Activated CD4-positive, alpha-beta memory T cell treated with anti-CD3 and anti-CD28 coated beads for 36 hours (primary cell): ENCODE data around the gene DOCK3. TPM values are rescaled to one million over a fixed set of nuclear protein-coding genes. Genes with fewer than 3 reads are reported as not detected.
"Not testable (repeated sequence)": the region's sequence is repeated elsewhere in the genome, so short reads cannot be mapped to it uniquely, and the experiment has no call there.

Source experiments
- CTCF ChIA-PET: fragments of 350-600 bp; sonication (Branson Sonifier 250); formaldehyde crosslinking; loops from one replicate; lab custom pipeline; 2021; ENCODE audit warnings: antibody characterized with exemption, inconsistent platforms; lab: Charles Lee
- POLR2A ChIA-PET: fragments of 350-600 bp; sonication (Branson Sonifier 250); formaldehyde crosslinking; loops from one replicate; lab custom pipeline; 2021; ENCODE audit warnings: antibody characterized with exemption; lab: Charles Lee
- DNase-seq: peaks from one replicate; pipeline ENCODE4 v3.0.0-alpha.2; 2020
- H3K27ac Mint-ChIP-seq: one replicate; pipeline ENCODE4 v1.8.0; 2021; ENCODE audit warnings: mixed read lengths
- H3K27me3 Mint-ChIP-seq: one replicate; pipeline ENCODE4 v1.8.0; 2021; ENCODE audit warnings: mixed read lengths
- H3K36me3 Mint-ChIP-seq: one replicate; pipeline ENCODE4 v1.8.0; 2021; ENCODE audit warnings: mixed read lengths
- H3K4me1 Mint-ChIP-seq: one replicate; pipeline ENCODE4 v1.8.0; 2021; ENCODE audit warnings: low read depth, mixed read lengths
- H3K4me3 Mint-ChIP-seq: one replicate; pipeline ENCODE4 v1.8.0; 2021; ENCODE audit warnings: mild to moderate bottlenecking, mixed read lengths
- H3K9me3 Mint-ChIP-seq: one replicate; pipeline ENCODE4 v1.8.0; 2021; ENCODE audit warnings: mixed read lengths
- intact Hi-C: fragments of 100-400 bp; cut with micrococcal nuclease; formaldehyde crosslinking; loops from one replicate; pipeline ENCODE4 v1.15.1; 2023
- total RNA-seq, 2 experiments: library from RNA; stranded (reverse); gene quantifications; one replicate each; pipeline ENCODE4 v1.2.3, GENCODE V29; 2021

DOCK3 gene
- total RNA-seq, 2 experiments from 2014 or later, result 2.7 to 2.9 TPM

DNA sequence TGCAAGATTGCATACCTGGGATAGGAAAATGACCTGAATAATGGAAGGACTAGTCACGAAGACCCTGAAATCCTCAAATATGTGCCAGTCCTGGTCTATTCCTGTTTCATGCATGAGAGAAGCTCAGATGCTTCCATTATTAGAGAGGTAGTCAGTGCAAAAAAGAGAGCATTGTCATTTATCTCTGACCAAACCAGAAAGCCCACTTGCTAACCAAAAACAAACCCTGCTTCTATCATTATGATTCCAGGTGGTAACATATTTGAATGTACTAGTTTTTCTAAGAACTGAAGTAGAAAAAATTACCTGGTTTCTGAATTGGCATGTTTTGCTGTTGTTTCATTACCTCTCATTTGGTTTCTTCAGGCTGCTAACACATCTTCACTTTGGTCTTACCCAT, 549.6 kb downstream of the DOCK3 start:
- H3K27ac Mint-ChIP-seq, result no peak overlapping the region
- no peak overlapping the region for H3K4me3 Mint-ChIP-seq
- H3K27me3 Mint-ChIP-seq, result no peaks in the 10 kb centered on the region
- ChIA-PET POLR2A (no interaction called here), CTCF (no interaction called here)
- no peak for DNase-seq
- no peaks in the 10 kb centered on the region for H3K4me1 Mint-ChIP-seq
- intact Hi-C loops, result no loop called here
- no peaks in the 10 kb centered on the region for H3K9me3 Mint-ChIP-seq
- peaks cover 3% of the 10 kb centered on the region for H3K36me3 Mint-ChIP-seq

- no peak overlapping the region for H3K27ac Mint-ChIP-seq
- H3K27me3 Mint-ChIP-seq, result no peaks in the 10 kb centered on the region
- H3K4me1 Mint-ChIP-seq, result no peaks in the 10 kb centered on the region
- peaks cover 3% of the 10 kb centered on the region for H3K36me3 Mint-ChIP-seq
- ChIA-PET CTCF (no interaction called here), POLR2A (no interaction called here)
- DNase-seq, result no peak
- no peak overlapping the region for H3K4me3 Mint-ChIP-seq
- intact Hi-C loops, result no loop called here
- H3K9me3 Mint-ChIP-seq, result no peaks in the 10 kb centered on the region
These were observed 550.1 kb downstream of the DOCK3 start for GRCh38 chr3:51224843-51225242.

- no peaks in the 10 kb centered on the region for H3K9me3 Mint-ChIP-seq
- peaks cover 3% of the 10 kb centered on the region for H3K36me3 Mint-ChIP-seq
- intact Hi-C loops, result no loop called here
- H3K4me3 Mint-ChIP-seq, result no peak overlapping the region
- ChIA-PET POLR2A (no interaction called here), CTCF (no interaction called here)
- no peak for DNase-seq
- H3K27me3 Mint-ChIP-seq, result no peaks in the 10 kb centered on the region
- H3K27ac Mint-ChIP-seq, result no peak overlapping the region
- no peaks in the 10 kb centered on the region for H3K4me1 Mint-ChIP-seq
These were observed 568.2 kb downstream of the DOCK3 start for GRCh38 chr3:51242939-51243338.

DNA sequence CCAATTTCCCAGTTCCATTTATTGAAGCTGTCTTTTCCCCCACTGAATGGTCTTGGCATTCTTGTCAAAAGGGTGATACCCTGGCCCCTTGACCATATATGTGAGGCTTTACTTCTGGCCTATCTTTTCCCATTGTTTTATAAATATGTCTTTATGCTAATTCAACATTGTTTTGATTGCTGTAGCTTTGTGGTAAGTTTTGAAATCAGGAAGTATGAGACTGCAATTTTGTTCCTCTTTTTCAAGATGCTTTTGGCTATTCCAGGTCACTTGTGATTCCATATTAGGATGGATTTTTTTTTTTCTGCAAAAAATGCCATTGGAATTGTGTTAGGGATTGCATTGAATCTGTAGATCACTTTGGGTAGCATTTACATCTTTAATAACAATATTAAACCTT, 569.2 kb downstream of the DOCK3 start:
- Mint-ChIP-seq H3K4me1 (no peaks in the 10 kb centered on the region), H3K36me3 (peaks cover 4% of the 10 kb centered on the region), H3K27ac (no peak overlapping the region), H3K27me3 (no peaks in the 10 kb centered on the region), H3K9me3 (no peaks in the 10 kb centered on the region), H3K4me3 (no peak overlapping the region)
- intact Hi-C loops, result no loop called here
- CTCF ChIA-PET, result no interaction called here
- POLR2A ChIA-PET, result interaction anchor here (0.7 kb wide), 1 partner anchor 16 kb away, joined by 5 read pairs; no protein-coding TSS in a partner anchor
- no peak for DNase-seq

- CTCF ChIA-PET, result no interaction called here
- H3K4me3 Mint-ChIP-seq, result no peak overlapping the region
- POLR2A ChIA-PET, result no interaction called here
- no peaks in the 10 kb centered on the region for H3K27me3 Mint-ChIP-seq
- no peak overlapping the region for H3K27ac Mint-ChIP-seq
- no peak for DNase-seq
- H3K36me3 Mint-ChIP-seq, result peaks cover 4% of the 10 kb centered on the region
- H3K9me3 Mint-ChIP-seq, result no peaks in the 10 kb centered on the region
- no peaks in the 10 kb centered on the region for H3K4me1 Mint-ChIP-seq
- intact Hi-C loops, result no loop called here
These were observed 571.1 kb downstream of the DOCK3 start for GRCh38 chr3:51245867-51246266.

DNA sequence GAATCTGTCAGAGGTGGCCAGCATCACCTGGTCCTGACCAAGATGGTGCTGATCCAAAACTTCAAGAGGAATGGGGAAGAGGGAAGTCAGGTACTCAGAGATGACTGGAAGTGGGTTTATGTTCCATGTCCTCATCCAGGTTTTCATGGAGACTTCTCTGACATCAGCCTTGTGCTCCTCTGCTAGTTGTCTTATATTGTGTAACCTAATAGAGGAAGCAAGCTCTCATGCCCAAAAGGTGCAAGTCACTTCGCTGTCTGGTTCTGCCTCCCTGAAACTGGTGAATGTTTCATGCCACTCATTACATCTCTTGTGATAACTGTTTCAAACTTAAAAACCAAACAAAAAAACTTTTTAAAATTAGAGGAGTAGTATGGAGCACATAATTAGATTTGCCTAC, 583.1 kb downstream of the DOCK3 start:
- no peaks in the 10 kb centered on the region for H3K9me3 Mint-ChIP-seq
- intact Hi-C loops, result no loop called here
- H3K27me3 Mint-ChIP-seq, result no peaks in the 10 kb centered on the region
- H3K4me1 Mint-ChIP-seq, result no peaks in the 10 kb centered on the region
- no peaks in the 10 kb centered on the region for H3K36me3 Mint-ChIP-seq
- H3K4me3 Mint-ChIP-seq, result no peak overlapping the region
- CTCF ChIA-PET, result no interaction called here
- H3K27ac Mint-ChIP-seq, result no peak overlapping the region
- DNase-seq, result no peak
- POLR2A ChIA-PET, result no interaction called here

DNA sequence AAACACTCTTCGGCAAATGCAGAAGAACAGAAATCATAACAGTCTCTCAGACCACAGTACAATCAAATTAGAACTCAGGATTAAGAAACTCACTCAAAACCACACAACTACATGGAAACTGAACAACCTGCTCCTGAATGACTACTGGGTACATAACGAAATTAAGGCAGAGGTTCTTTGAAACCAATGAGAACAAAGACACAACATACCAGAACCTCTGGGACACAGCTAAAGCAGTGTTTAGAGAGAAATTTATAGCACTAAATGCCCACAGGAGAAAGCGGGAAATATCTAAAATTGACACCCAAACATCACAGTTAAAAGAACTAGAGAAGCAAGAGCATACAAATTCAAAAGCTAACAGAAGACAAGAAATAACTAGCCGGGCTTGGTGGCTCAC, 589.4 kb downstream of the DOCK3 start:
- H3K27ac Mint-ChIP-seq, H3K4me1 Mint-ChIP-seq, CTCF ChIA-PET, intact Hi-C loops, H3K4me3 Mint-ChIP-seq, DNase-seq, POLR2A ChIA-PET, H3K27me3 Mint-ChIP-seq, H3K36me3 Mint-ChIP-seq: not testable (repeated sequence)
- peaks cover 11% of the 10 kb centered on the region for H3K9me3 Mint-ChIP-seq

DNA sequence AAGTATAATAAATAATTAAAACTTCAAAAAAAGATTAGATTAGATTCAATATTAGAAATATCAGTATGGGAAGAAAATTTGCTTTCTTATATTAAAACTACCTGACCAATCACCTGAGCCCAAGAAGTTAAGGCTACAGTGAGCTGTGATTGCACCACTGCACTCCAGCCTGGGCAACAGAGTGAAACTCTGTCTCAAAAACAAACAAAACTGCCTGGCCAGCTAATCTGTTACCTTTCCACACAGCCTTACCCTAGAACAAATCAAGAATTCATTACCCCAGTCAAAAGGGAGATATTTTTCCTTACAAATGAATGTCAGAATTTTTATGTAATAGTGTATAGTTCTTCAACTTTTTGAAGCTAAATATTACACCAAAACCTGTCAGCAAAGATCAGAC, 593.4 kb downstream of the DOCK3 start:
- no peak overlapping the region for H3K27ac Mint-ChIP-seq
- H3K36me3 Mint-ChIP-seq, result no peaks in the 10 kb centered on the region
- peaks cover 14% of the 10 kb centered on the region for H3K4me1 Mint-ChIP-seq
- no peak overlapping the region for H3K4me3 Mint-ChIP-seq
- H3K27me3 Mint-ChIP-seq, result peaks cover 1% of the 10 kb centered on the region
- ChIA-PET POLR2A (no interaction called here), CTCF (no interaction called here)
- intact Hi-C loops, result no loop called here
- no peak for DNase-seq
- H3K9me3 Mint-ChIP-seq, result peaks cover 11% of the 10 kb centered on the region

GRCh38 chr3:51269466-51269865, 594.7 kb downstream of the DOCK3 start:
- ChIA-PET POLR2A (no interaction called here), CTCF (no interaction called here)
- peaks cover 11% of the 10 kb centered on the region for H3K9me3 Mint-ChIP-seq
- no peaks in the 10 kb centered on the region for H3K36me3 Mint-ChIP-seq
- intact Hi-C loops, result no loop called here
- no peak overlapping the region for H3K27ac Mint-ChIP-seq
- peaks cover 14% of the 10 kb centered on the region for H3K4me1 Mint-ChIP-seq
- H3K4me3 Mint-ChIP-seq, result no peak overlapping the region
- H3K27me3 Mint-ChIP-seq, result no peaks in the 10 kb centered on the region
- no peak for DNase-seq

GRCh38 chr3:51270559-51270958, 595.8 kb downstream of the DOCK3 start:
- intact Hi-C loops, result no loop called here
- no peak overlapping the region for H3K27ac Mint-ChIP-seq
- CTCF ChIA-PET, result no interaction called here
- no peaks in the 10 kb centered on the region for H3K27me3 Mint-ChIP-seq
- no peaks in the 10 kb centered on the region for H3K36me3 Mint-ChIP-seq
- H3K4me1 Mint-ChIP-seq, result peaks cover 14% of the 10 kb centered on the region
- peaks cover 11% of the 10 kb centered on the region for H3K9me3 Mint-ChIP-seq
- POLR2A ChIA-PET, result no interaction called here
- DNase-seq, result no peak
- H3K4me3 Mint-ChIP-seq, result no peak overlapping the region

DNA sequence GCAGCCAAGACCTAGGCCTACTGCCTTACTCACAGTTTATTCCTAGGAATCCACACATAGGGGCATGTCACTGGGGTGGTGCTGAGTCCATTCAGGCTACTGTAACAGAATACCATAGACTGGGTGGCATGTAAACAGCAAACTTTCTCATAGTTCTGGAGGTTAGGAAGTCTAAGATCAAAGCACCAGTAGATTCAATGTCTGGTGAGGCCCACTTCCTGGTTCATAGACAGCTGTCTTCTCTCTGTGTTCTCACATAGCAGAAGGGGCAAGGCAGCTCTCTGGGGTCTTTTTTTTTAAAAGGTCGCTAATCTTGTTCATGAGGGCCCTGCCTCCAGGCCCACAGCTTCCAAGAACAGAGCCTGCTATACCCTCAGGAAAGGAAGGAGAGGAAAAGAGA, 596.4 kb downstream of the DOCK3 start:
- ChIA-PET CTCF (no interaction called here), POLR2A (no interaction called here)
- peaks cover 5% of the 10 kb centered on the region for H3K9me3 Mint-ChIP-seq
- no peak overlapping the region for H3K4me3 Mint-ChIP-seq
- no peak for DNase-seq
- no peak overlapping the region for H3K27ac Mint-ChIP-seq
- peaks cover 14% of the 10 kb centered on the region for H3K4me1 Mint-ChIP-seq
- no peaks in the 10 kb centered on the region for H3K36me3 Mint-ChIP-seq
- no peaks in the 10 kb centered on the region for H3K27me3 Mint-ChIP-seq
- intact Hi-C loops, result no loop called here

DNA sequence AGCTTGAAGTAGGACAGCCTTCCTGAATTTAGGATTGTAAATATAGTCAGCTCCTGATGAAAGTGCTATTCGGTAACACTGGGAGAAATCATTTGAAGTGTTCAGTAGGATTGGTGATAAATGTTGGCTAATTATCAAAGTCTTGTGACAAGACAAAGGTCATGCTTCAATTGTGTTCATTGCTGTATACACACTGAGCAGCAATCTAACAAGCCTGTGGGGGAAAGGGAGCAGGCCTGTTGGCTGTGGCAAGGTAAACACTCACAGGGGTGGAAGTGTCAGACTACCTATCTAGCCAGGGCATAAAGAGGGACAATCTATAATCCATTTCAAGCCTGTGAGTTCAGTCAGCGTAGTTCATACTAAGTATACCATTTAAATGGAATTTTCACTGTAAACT, 599.3 kb downstream of the DOCK3 start:
- Mint-ChIP-seq H3K36me3 (no peaks in the 10 kb centered on the region), H3K4me1 (peaks cover 14% of the 10 kb centered on the region), H3K27me3 (no peaks in the 10 kb centered on the region), H3K9me3 (no peaks in the 10 kb centered on the region), H3K4me3 (no peak overlapping the region), H3K27ac (no peak overlapping the region)
- intact Hi-C loops, result no loop called here
- ChIA-PET POLR2A (no interaction called here), CTCF (no interaction called here)
- no peak for DNase-seq

DNA sequence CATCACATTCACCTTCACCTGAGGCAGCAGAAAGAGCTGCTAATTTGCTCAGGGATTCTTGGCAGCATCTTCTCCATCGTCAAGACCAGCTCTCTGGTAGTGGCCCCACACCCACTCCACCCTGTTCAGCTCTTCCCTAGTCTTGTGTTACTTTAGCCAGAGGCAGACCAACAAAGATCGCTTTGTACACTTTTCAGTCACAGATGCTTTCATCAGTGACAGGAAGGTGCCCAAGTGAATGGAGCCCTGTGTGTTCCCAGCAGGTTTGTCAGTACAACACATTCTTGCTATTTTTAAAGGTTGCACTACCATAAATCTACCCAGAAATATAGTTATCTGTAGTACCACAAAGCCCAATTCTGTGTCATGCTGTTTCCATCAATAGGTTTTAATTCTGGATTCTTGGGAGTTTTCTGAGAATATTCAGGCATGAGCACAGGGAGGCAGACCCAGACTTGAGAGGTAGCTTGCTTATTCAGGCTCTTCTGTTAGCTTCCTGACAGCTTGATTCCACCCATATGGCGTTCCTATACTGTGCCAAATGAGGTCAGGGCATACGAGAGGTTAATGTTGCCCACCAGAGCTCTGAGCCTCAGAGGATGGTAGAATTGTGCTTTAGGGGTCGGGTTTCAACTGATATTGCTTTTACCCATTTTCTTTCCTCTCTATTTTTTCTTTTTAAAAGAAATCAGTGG, 600.5 kb downstream of the DOCK3 start:
- Mint-ChIP-seq H3K9me3 (no peaks in the 10 kb centered on the region), H3K27ac (no peak overlapping the region), H3K36me3 (no peaks in the 10 kb centered on the region), H3K4me1 (peaks cover 13% of the 10 kb centered on the region), H3K27me3 (no peaks in the 10 kb centered on the region), H3K4me3 (no peak overlapping the region)
- ChIA-PET CTCF (no interaction called here), POLR2A (no interaction called here)
- no peak for DNase-seq
- intact Hi-C loops, result no loop called here
